Thyroid gland (tissue), 4 donors: ENCODE results near the gene DRD1.

Experiments used
- POLR2A ChIP-seq, 2 donors: fragments of 450-650 bp; IDR thresholded peaks; one replicate each; pipeline ENCODE4 v1.6.1; 2017; ENCODE audit warnings: antibody characterized with exemption in 2 of 2, mild to moderate bottlenecking in 2 of 2, moderate library complexity in 1 of 2
- TF ChIP-seq, protein P1 (sequence below), 6 experiments: fragments of 200-600 bp in 3 of 6; fragments of 450-650 bp in 3 of 6; sonication (generic) in 3 of 6; IDR thresholded peaks; one replicate each; pipeline ENCODE4 v1.5.1; 2016 to 2019; ENCODE audit warnings: antibody characterized with exemption in 6 of 6, mild to moderate bottlenecking in 2 of 6, inconsistent platforms in 1 of 6, moderate library complexity in 1 of 6

DNA sequence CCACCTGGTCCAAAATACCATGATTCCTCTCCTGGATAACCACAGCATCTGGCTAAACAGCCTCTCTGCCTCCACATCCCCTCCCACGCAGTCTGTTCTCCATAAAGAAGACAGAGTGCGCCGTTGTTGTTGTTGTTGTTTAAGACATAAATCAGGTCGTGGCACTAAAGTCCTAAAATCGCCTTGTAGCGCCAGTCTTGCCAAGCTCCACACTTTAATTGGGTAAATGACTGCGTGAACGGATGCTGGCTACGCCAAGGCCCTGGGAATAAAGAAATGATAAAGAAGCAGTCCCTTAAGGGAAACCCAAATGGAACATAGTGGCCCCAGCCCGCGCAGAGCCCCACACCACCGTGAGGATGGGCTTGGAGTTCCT is 34.0 kb upstream of the DRD1 start:
- TF ChIP-seq, protein P1, sequence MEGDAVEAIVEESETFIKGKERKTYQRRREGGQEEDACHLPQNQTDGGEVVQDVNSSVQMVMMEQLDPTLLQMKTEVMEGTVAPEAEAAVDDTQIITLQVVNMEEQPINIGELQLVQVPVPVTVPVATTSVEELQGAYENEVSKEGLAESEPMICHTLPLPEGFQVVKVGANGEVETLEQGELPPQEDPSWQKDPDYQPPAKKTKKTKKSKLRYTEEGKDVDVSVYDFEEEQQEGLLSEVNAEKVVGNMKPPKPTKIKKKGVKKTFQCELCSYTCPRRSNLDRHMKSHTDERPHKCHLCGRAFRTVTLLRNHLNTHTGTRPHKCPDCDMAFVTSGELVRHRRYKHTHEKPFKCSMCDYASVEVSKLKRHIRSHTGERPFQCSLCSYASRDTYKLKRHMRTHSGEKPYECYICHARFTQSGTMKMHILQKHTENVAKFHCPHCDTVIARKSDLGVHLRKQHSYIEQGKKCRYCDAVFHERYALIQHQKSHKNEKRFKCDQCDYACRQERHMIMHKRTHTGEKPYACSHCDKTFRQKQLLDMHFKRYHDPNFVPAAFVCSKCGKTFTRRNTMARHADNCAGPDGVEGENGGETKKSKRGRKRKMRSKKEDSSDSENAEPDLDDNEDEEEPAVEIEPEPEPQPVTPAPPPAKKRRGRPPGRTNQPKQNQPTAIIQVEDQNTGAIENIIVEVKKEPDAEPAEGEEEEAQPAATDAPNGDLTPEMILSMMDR (IDR thresholded peaks at IDR 0.05), result no peak
- no peak for TF ChIP-seq POLR2A (IDR thresholded peaks at IDR 0.05)
